ENCODE data around the gene MDM2.

DNA sequence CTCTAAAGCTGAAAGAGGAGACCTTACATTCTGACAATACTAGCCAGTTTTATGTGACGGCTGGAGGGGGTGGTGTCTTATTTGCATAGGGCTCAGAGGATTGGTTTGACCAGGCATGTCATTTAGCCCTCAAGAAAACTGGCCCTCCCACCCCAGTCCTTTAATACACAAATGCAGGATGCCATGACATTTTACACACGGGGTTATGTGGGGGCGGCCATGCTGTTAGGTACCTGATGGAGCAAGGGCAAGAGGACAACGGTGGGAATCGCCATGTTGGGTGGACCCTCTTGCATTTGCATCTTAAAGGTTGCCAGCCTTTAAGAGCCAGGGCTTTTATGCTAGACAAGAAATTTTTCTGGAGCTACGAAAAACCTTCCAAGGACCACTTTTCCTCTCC, 23.3 kb downstream of the MDM2 start:
- TF ChIP-seq, protein P1, sequence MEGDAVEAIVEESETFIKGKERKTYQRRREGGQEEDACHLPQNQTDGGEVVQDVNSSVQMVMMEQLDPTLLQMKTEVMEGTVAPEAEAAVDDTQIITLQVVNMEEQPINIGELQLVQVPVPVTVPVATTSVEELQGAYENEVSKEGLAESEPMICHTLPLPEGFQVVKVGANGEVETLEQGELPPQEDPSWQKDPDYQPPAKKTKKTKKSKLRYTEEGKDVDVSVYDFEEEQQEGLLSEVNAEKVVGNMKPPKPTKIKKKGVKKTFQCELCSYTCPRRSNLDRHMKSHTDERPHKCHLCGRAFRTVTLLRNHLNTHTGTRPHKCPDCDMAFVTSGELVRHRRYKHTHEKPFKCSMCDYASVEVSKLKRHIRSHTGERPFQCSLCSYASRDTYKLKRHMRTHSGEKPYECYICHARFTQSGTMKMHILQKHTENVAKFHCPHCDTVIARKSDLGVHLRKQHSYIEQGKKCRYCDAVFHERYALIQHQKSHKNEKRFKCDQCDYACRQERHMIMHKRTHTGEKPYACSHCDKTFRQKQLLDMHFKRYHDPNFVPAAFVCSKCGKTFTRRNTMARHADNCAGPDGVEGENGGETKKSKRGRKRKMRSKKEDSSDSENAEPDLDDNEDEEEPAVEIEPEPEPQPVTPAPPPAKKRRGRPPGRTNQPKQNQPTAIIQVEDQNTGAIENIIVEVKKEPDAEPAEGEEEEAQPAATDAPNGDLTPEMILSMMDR (IDR thresholded peaks at IDR 0.05; ENCODE audit: low read depth, low read length) = no peak
- no peak for TF ChIP-seq EZH2phosphoT487 (IDR thresholded peaks at IDR 0.05; ENCODE audit: low read depth)

Data from OCI-LY3 (cell line).